Nephron progenitor cell (in vitro differentiated cells): ENCODE results near the gene COL11A2.
A peak's percentile ranks its signal among the peaks of the same experiment; 100 is the strongest.

ENCODE experiments used
- DNase-seq: peaks from one replicate; pipeline ENCODE4 v3.0.0; 2021
- H3K27ac Mint-ChIP-seq: 2 replicates; pipeline ENCODE4 v1.8.0; 2021; ENCODE audit warnings: mild to moderate bottlenecking, moderate library complexity, mixed read lengths
- H3K27me3 Mint-ChIP-seq: 2 replicates; pipeline ENCODE4 v1.8.0; 2021; ENCODE audit warnings: mild to moderate bottlenecking, low read depth, mixed read lengths; ENCODE audit not compliant: poor library complexity
- H3K36me3 Mint-ChIP-seq: 2 replicates; pipeline ENCODE4 v1.8.0; 2021; ENCODE audit warnings: low read depth, mixed read lengths
- H3K4me1 Mint-ChIP-seq: 2 replicates; pipeline ENCODE4 v1.8.0; 2021; ENCODE audit warnings: mixed read lengths
- H3K4me3 Mint-ChIP-seq: 2 replicates; pipeline ENCODE4 v1.8.0; 2021; ENCODE audit warnings: mild to moderate bottlenecking, moderate library complexity, mixed read lengths
- H3K9me3 Mint-ChIP-seq: 2 replicates; pipeline ENCODE4 v1.8.0; 2021; ENCODE audit warnings: mild to moderate bottlenecking, moderate library complexity, mixed read lengths
- CTCF ChIP-seq: fragments of 200-600 bp; sonication (generic); IDR thresholded peaks from 2 replicates; pipeline ENCODE4 v1.5.0; 2021; ENCODE audit warnings: antibody characterized with exemption

Gene COL11A2

GRCh38 chr6:33217681-33218080 is 25.4 kb upstream of the COL11A2 start:
- H3K4me3 Mint-ChIP-seq, result no peak overlapping the region
- H3K27ac Mint-ChIP-seq, result no peak overlapping the region
- H3K36me3 Mint-ChIP-seq, result no peaks in the 10 kb centered on the region
- peaks cover 3% of the 10 kb centered on the region for H3K9me3 Mint-ChIP-seq
- peaks cover 38% of the 10 kb centered on the region for H3K4me1 Mint-ChIP-seq
- no peak for DNase-seq
- no peak for TF ChIP-seq CTCF
- H3K27me3 Mint-ChIP-seq, result peaks cover 87% of the 10 kb centered on the region

- no peak for TF ChIP-seq CTCF
- no peaks in the 10 kb centered on the region for H3K9me3 Mint-ChIP-seq
- peaks cover under 1% of the 10 kb centered on the region for H3K36me3 Mint-ChIP-seq
- H3K4me3 Mint-ChIP-seq, result no peak overlapping the region
- H3K4me1 Mint-ChIP-seq, result peaks cover 42% of the 10 kb centered on the region
- H3K27me3 Mint-ChIP-seq, result peaks cover 87% of the 10 kb centered on the region
- no peak overlapping the region for H3K27ac Mint-ChIP-seq
- DNase-seq, result no peak
These were observed 25.0 kb upstream of the COL11A2 start for GRCh38 chr6:33217246-33217645.

GRCh38 chr6:33216117-33216649 is 23.9 kb upstream of the COL11A2 start:
- Mint-ChIP-seq H3K4me3 (no peak overlapping the region), H3K4me1 (peaks cover 47% of the 10 kb centered on the region), H3K27ac (no peak overlapping the region), H3K9me3 (no peaks in the 10 kb centered on the region), H3K36me3 (peaks cover 6% of the 10 kb centered on the region), H3K27me3 (peaks cover 86% of the 10 kb centered on the region)
- TF ChIP-seq CTCF, result no peak
- no peak for DNase-seq

DNA sequence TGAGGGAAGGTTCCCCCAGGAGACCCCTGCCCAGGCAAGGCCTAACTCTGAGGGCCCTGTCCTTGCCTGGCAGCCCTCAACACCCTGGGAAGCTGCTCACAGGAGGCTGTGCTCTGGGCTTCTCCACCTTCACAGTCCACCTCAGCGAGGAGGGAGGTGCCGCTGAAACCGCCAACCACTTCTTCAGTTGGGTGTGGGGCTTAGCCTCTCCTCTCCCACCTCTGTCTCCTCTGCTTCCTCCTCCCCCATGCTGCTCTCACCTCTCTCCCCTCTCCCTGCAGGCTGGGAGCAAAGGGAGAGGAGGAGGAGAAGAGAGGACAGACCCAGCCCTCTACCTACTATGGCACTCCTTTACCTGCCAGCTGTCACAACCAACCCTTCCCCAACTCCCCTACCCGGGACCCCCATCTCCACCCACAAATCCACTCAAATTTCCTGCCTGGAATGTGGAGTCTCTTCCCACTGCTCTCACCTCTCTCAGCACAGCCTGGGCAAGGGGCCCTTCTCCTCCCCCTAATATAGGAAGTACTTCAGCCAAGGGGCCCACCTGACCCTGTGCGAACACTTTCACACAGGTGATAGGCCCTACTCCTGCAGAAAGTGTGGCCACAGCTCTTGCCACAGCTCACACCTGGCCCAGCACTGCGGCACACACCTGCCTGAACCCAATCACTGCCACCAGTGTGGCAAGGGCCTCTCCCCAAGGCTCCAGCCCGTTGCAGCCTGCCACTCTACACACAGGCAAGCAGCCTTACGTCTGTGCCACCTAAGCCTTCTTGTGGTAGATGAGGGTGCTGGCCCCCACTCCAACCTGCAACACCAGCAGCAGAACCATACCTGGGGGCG is 23.2 kb upstream of the COL11A2 start:
- DNase-seq, result no peak
- no peaks in the 10 kb centered on the region for H3K9me3 Mint-ChIP-seq
- H3K4me1 Mint-ChIP-seq, result peaks cover 52% of the 10 kb centered on the region
- peak overlapping the region; percentile 13 for H3K27ac Mint-ChIP-seq
- H3K4me3 Mint-ChIP-seq, result peak overlapping the region; percentile 61
- TF ChIP-seq CTCF, result no peak
- peaks cover 10% of the 10 kb centered on the region for H3K36me3 Mint-ChIP-seq
- peaks cover 85% of the 10 kb centered on the region for H3K27me3 Mint-ChIP-seq

- no peak for TF ChIP-seq CTCF
- no peak for DNase-seq
- Mint-ChIP-seq H3K36me3 (peaks cover 22% of the 10 kb centered on the region), H3K9me3 (no peaks in the 10 kb centered on the region), H3K27me3 (peaks cover 77% of the 10 kb centered on the region), H3K4me3 (peak overlapping the region; percentile 85), H3K27ac (no peak overlapping the region), H3K4me1 (peaks cover 68% of the 10 kb centered on the region)
These were observed 21.7 kb upstream of the COL11A2 start for GRCh38 chr6:33213989-33214335.
